HCT116 (cell line): ENCODE measurements around the gene CBFA2T2. TPM values are rescaled to one million over a fixed set of nuclear protein-coding genes. Genes with fewer than 3 reads are reported as not detected.

Experiments used
- ATAC-seq: fragments of 200-7000 bp; cut with Tn5 transposase; 2 replicates; pipeline ENCODE4 v1.9.1; 2020; ENCODE audit warnings: mild to moderate bottlenecking, moderate library complexity
- BruUV-seq: library from RNA; stranded (reverse); fragments of 400-500 nt; replicated peaks from 2 replicates; lab custom pipeline; 2021; lab: Mats Ljungman, UMichigan
- CTCF ChIA-PET: fragments of 300-600 bp; sonication (Branson Sonifier 250); formaldehyde crosslinking; loops from one replicate; lab custom pipeline; 2021; ENCODE audit warnings: antibody characterized with exemption; lab: Charles Lee
- POLR2A ChIA-PET: fragments of 300-600, 350-600 bp; sonication (Branson Sonifier 250); formaldehyde crosslinking; loops from one replicate; lab custom pipeline; 2021; ENCODE audit warnings: antibody characterized with exemption; lab: Charles Lee
- RAD21 ChIA-PET, 2 experiments: fragments of 300-600 bp; sonication (Branson Sonifier 250); formaldehyde crosslinking; loops; one replicate each; lab custom pipeline; 2023; ENCODE audit warnings: low total read pairs in 2 of 2; ENCODE audit not compliant: uncharacterized antibody in 2 of 2, unreplicated experiment in 2 of 2, low non-redundant PET in 1 of 2; lab: Charles Lee
- DNase-seq: peaks from one replicate; pipeline ENCODE4 v3.0.0-alpha.2; 2010; ENCODE audit warnings: low read depth, low spot score
- H2AFZ ChIP-seq: fragments of 200-600 bp; shearing (Covaris generic), sonication (generic); 2 replicates; pipeline ENCODE4 v1.6.1; 2017; ENCODE audit warnings: low read depth, mixed run types, mixed read lengths, antibody characterized with exemption, low read length; ENCODE audit not compliant: poor library complexity, severe bottlenecking
- H3K27ac ChIP-seq: 2 replicates; pipeline ENCODE4 v1.5.1; 2012; ENCODE audit warnings: low read depth, low read length
- H3K27me3 ChIP-seq: fragments of 200-600 bp; sonication (generic); 2 replicates; pipeline ENCODE4 v1.6.1; 2016; ENCODE audit warnings: mixed run types, low read length, mixed read lengths; ENCODE audit not compliant: insufficient read depth
- H3K36me3 ChIP-seq, 2 experiments: fragments of 200-500 bp in 1 of 2; fragments of 200-600 bp in 1 of 2; sonication (Bioruptor generic) in 1 of 2; sonication (generic) in 1 of 2; 2 replicates each; pipeline versions ENCODE4 v1.5.1 to v1.6.1; 2014 to 2016; ENCODE audit warnings: low read length in 2 of 2, inconsistent platforms in 1 of 2, mixed read lengths in 1 of 2, mixed run types in 1 of 2; ENCODE audit not compliant: insufficient read depth in 2 of 2, control insufficient read depth in 1 of 2
- H3K4me1 ChIP-seq, 2 experiments: fragments of 200-600 bp in 1 of 2; sonication (generic) in 1 of 2; 2 replicates each; pipeline versions ENCODE4 v1.5.1 to v1.6.1; 2012 to 2017; ENCODE audit warnings: low read length in 2 of 2, inconsistent platforms in 1 of 2, mild to moderate bottlenecking in 1 of 2, mixed read lengths in 1 of 2, mixed run types in 1 of 2, moderate library complexity in 1 of 2; ENCODE audit not compliant: insufficient read depth in 2 of 2, control insufficient read depth in 1 of 2
- H3K4me2 ChIP-seq: fragments of 200-600 bp; sonication (generic); 2 replicates; pipeline ENCODE4 v1.6.1; 2017; ENCODE audit warnings: mixed run types, low read length, mixed read lengths
- H3K4me3 ChIP-seq, 2 experiments: fragments of 200-600 bp in 1 of 2; sonication (generic) in 1 of 2; replicated peaks in 1 of 2; 2 replicates each; pipeline ENCODE4 v1.5.1; 2011 to 2016; ENCODE audit warnings: low read length in 2 of 2, control low read depth in 1 of 2, low read depth in 1 of 2, mild to moderate bottlenecking in 1 of 2, mixed read lengths in 1 of 2, mixed run types in 1 of 2
- H3K79me2 ChIP-seq: fragments of 200-600 bp; sonication (generic); 2 replicates; pipeline ENCODE4 v1.6.1; 2017; ENCODE audit warnings: mild to moderate bottlenecking, mixed run types, low read length, moderate library complexity, mixed read lengths; ENCODE audit not compliant: insufficient read depth
- H3K9ac ChIP-seq: fragments of 200-600 bp; sonication (generic); 2 replicates; pipeline ENCODE4 v1.6.1; 2016; ENCODE audit warnings: low read length, mixed read lengths
- H3K9me2 ChIP-seq: fragments of 200-600 bp; sonication (generic), shearing (Covaris generic); 2 replicates; pipeline ENCODE4 v1.6.1; 2017; ENCODE audit warnings: mixed run types, mild to moderate bottlenecking, moderate library complexity; ENCODE audit not compliant: insufficient read depth
- H3K9me3 ChIP-seq, 2 experiments: fragments of 200-500 bp in 1 of 2; fragments of 200-600 bp in 1 of 2; sonication (Bioruptor generic) in 1 of 2; sonication (generic) in 1 of 2; 2 replicates each; pipeline ENCODE4 v1.6.1; 2014 to 2017; ENCODE audit warnings: low read length in 2 of 2, mixed read lengths in 2 of 2, inconsistent platforms in 1 of 2, low read depth in 1 of 2, mild to moderate bottlenecking in 1 of 2, mixed run types in 1 of 2, moderate library complexity in 1 of 2; ENCODE audit not compliant: control insufficient read depth in 1 of 2, insufficient read depth in 1 of 2
- H4K20me1 ChIP-seq: fragments of 200-600 bp; sonication (generic), shearing (Covaris generic); 2 replicates; pipeline ENCODE4 v1.6.1; 2017; ENCODE audit warnings: mixed run types, mild to moderate bottlenecking, moderate library complexity; ENCODE audit not compliant: insufficient read depth
- ATF3 ChIP-seq: IDR thresholded peaks from 2 replicates; pipeline ENCODE4 v1.6.1; 2012
- CEBPB ChIP-seq: IDR thresholded peaks from 2 replicates; pipeline ENCODE4 v1.6.1; 2012; ENCODE audit warnings: low read depth
- ELF1 ChIP-seq: IDR thresholded peaks from 2 replicates; pipeline ENCODE4 v1.6.1; 2012; ENCODE audit warnings: low read depth, borderline replicate concordance
- EZH2phosphoT487 ChIP-seq: fragments of 200-600 bp; IDR thresholded peaks from 2 replicates; pipeline ENCODE4 v1.6.1; 2018; ENCODE audit warnings: antibody characterized with exemption, borderline replicate concordance
- FOSL1 ChIP-seq: IDR thresholded peaks from 2 replicates; pipeline ENCODE4 v1.6.1; 2012; ENCODE audit warnings: low read depth
- MAX ChIP-seq: IDR thresholded peaks from 2 replicates; pipeline ENCODE4 v1.6.1; 2012
- POLR2A ChIP-seq: IDR thresholded peaks from 2 replicates; pipeline ENCODE4 v1.7.0; 2011; ENCODE audit warnings: borderline replicate concordance; ENCODE audit not compliant: insufficient read depth, insufficient read length; ENCODE audit errors: extremely low read depth
- RAD21 ChIP-seq: IDR thresholded peaks from 2 replicates; pipeline ENCODE4 v1.6.1; 2012; ENCODE audit warnings: low read depth, mild to moderate bottlenecking
- SP1 ChIP-seq: IDR thresholded peaks from 2 replicates; pipeline ENCODE4 v1.6.1; 2012; ENCODE audit warnings: low read depth
- SRF ChIP-seq: IDR thresholded peaks from 2 replicates; pipeline ENCODE4 v1.6.1; 2012; ENCODE audit warnings: low read depth
- ZFX ChIP-seq: fragments of 450-650 bp; IDR thresholded peaks from 2 replicates; pipeline ENCODE4 v1.6.1; 2017
- ZNF274 ChIP-seq: fragments of 200-500 bp; sonication (Bioruptor generic); IDR thresholded peaks from 2 replicates; pipeline ENCODE4 v1.6.1; 2014; ENCODE audit warnings: mild to moderate bottlenecking, low read depth, low read length, inconsistent platforms
- intact Hi-C: fragments of 100-400 bp; cut with micrococcal nuclease; formaldehyde crosslinking; loops from 2 replicates; pipeline ENCODE4 v1.10.0; 2022
- total RNA-seq: library from RNA; stranded (reverse); gene quantifications from one replicate; pipeline ENCODE4 v1.2.1, GENCODE V29; 2021; ENCODE audit not compliant: unreplicated experiment

The CBFA2T2 gene
- total RNA-seq, 1 experiment from 2014 or later: 8.0 TPM

- DNase-seq: no peak
- intact Hi-C loops: no loop called here
- ChIA-PET POLR2A (no interaction called here), CTCF (no interaction called here), RAD21 (no interaction called here)
- Histone ChIP-seq H3K27ac (no peak overlapping the region), H4K20me1 (no peaks in the 10 kb centered on the region), H3K27me3 (no peaks in the 10 kb centered on the region), H3K4me2 (no peak overlapping the region), H3K9me3 (no peaks in the 10 kb centered on the region), H3K9me2 (no peaks in the 10 kb centered on the region), H3K4me3 (no peak overlapping the region), H3K79me2 (no peaks in the 10 kb centered on the region), H3K4me1 (peaks cover 0 to 9% of the 10 kb centered on the region in 2 experiments; a peak in 1 of 4 replicates), H3K36me3 (peaks cover 0 to 5% of the 10 kb centered on the region in 2 experiments; a peak in 2 of 4 replicates), H2AFZ (no peak overlapping the region), H3K9ac (no peak overlapping the region)
- no TSS peak for BruUV-seq
- no peak for ATAC-seq
- TF ChIP-seq RAD21: no peak
- no peak for TF ChIP-seq FOSL1
- TF ChIP-seq EZH2phosphoT487: no peak
- TF ChIP-seq SRF: no peak
- no peak for TF ChIP-seq ELF1
- TF ChIP-seq POLR2A: no peak
- no peak for TF ChIP-seq ATF3
- TF ChIP-seq MAX: no peak
Measured at GRCh38 chr20:33649201-33649681, 159.3 kb downstream of the CBFA2T2 start.

- ATAC-seq (no peak), DNase-seq (no peak)
- H3K36me3 ChIP-seq: peaks cover 0 to 5% of the 10 kb centered on the region in 2 experiments; a peak in 2 of 4 replicates
- no peaks in the 10 kb centered on the region for H3K79me2 ChIP-seq
- H3K9me2 ChIP-seq: no peaks in the 10 kb centered on the region
- no peaks in the 10 kb centered on the region for H3K27me3 ChIP-seq
- BruUV-seq: no TSS peak
- no peak overlapping the region for H3K9ac ChIP-seq
- RAD21 ChIA-PET: no interaction called here
- CTCF ChIA-PET: no interaction called here
- POLR2A ChIA-PET: no interaction called here
- TF ChIP-seq CEBPB: no peak
- no peak for TF ChIP-seq FOSL1
- TF ChIP-seq SP1: no peak
- TF ChIP-seq ZNF274: no peak
- TF ChIP-seq ZFX: no peak
- TF ChIP-seq, all 23 proteins: peak for 0
- no peak overlapping the region for H3K4me3 ChIP-seq
- no peak overlapping the region for H2AFZ ChIP-seq
- intact Hi-C loops: loop anchor here (5.0 to 10.0 kb wide), 2 partner anchors 133 to 475 kb away; no protein-coding TSS in a partner anchor
- no peak overlapping the region for H3K4me2 ChIP-seq
- no peaks in the 10 kb centered on the region for H4K20me1 ChIP-seq
- peaks cover 0 to 16% of the 10 kb centered on the region in 2 experiments; a peak in 1 of 4 replicates for H3K4me1 ChIP-seq
- no peaks in the 10 kb centered on the region for H3K9me3 ChIP-seq
- no peak overlapping the region for H3K27ac ChIP-seq
Measured at GRCh38 chr20:33650111-33650752, 160.3 kb downstream of the CBFA2T2 start.
